Vagina (tissue), 2 donors: Measurements from ENCODE around the gene AMIGO2.
"Not testable (repeated sequence)": the region's sequence is repeated elsewhere in the genome, so short reads cannot be mapped to it uniquely, and the experiment has no call there.

Source experiments
- CTCF ChIP-seq, 3 experiments: fragments of 450-650 bp in 2 of 3; fragments of 200-600 bp in 1 of 3; sonication (generic) in 1 of 3; IDR thresholded peaks; one replicate each; pipeline ENCODE4 v1.5.1; 2017 to 2019; ENCODE audit warnings: antibody characterized with exemption in 3 of 3, mild to moderate bottlenecking in 2 of 3, moderate library complexity in 2 of 3
- POLR2A ChIP-seq, 2 donors: fragments of 450-650 bp; IDR thresholded peaks; one replicate each; pipeline ENCODE4 v1.6.1; 2017; ENCODE audit warnings: antibody characterized with exemption in 2 of 2, mild to moderate bottlenecking in 2 of 2, moderate library complexity in 2 of 2
- POLR2AphosphoS5 ChIP-seq, 2 donors: sonication (generic); formaldehyde crosslinking; IDR thresholded peaks; one replicate each; pipeline ENCODE4 v1.9.0; 2017; ENCODE audit warnings: antibody characterized with exemption in 2 of 2, mild to moderate bottlenecking in 2 of 2, low read depth in 1 of 2; ENCODE audit not compliant: insufficient read depth in 1 of 2

- TF ChIP-seq POLR2AphosphoS5 (IDR thresholded peaks at IDR 0.05; ENCODE audit: insufficient read depth in 1 of 2, low read depth in 1 of 2); POLR2A (IDR thresholded peaks at IDR 0.05); CTCF (IDR thresholded peaks at IDR 0.05): not testable (repeated sequence)
Observed at GRCh38 chr12:47056944-47057343, 22.8 kb downstream of the AMIGO2 start.
